AG04449 (cell line): ENCODE results near the gene ZNF14.
"Not testable (repeated sequence)": the region's sequence is repeated elsewhere in the genome, so short reads cannot be mapped to it uniquely, and the experiment has no call there.

Experiments used
- CTCF ChIA-PET: fragments of 350-600 bp; formaldehyde crosslinking; extraction: SDS; loops from one replicate; lab custom pipeline; 2021; ENCODE audit warnings: antibody characterized with exemption; lab: Yijun Ruan, JAX
- POLR2A ChIA-PET: fragments of 400-600, 350-600 bp; formaldehyde crosslinking; extraction: SDS; loops from one replicate; lab custom pipeline; 2020; ENCODE audit warnings: antibody characterized with exemption, inconsistent platforms; lab: Yijun Ruan, JAX
- DNase-seq: peaks from one replicate; pipeline ENCODE4 v3.0.0-alpha.2; 2010; ENCODE audit warnings: low read depth, low spot score
- H3K4me3 ChIP-seq: 2 replicates; pipeline ENCODE4 v1.5.1; 2011; ENCODE audit warnings: low read depth, mild to moderate bottlenecking, control low read depth, low read length
- TF ChIP-seq, protein P1 (sequence below): IDR thresholded peaks from one replicate; pipeline ENCODE4 v1.5.1; 2011; ENCODE audit warnings: mild to moderate bottlenecking, moderate library complexity, low read length, control low read depth, inconsistent platforms; ENCODE audit not compliant: insufficient read depth; ENCODE audit errors: missing control alignments

The ZNF14 gene

GRCh38 chr19:19774354-19775033, 41.6 kb upstream of the ZNF14 start:
- DNase-seq, result no peak
- CTCF ChIA-PET, result no interaction called here
- POLR2A ChIA-PET, result no interaction called here
- no peak overlapping the region for H3K4me3 ChIP-seq
- TF ChIP-seq, protein P1, sequence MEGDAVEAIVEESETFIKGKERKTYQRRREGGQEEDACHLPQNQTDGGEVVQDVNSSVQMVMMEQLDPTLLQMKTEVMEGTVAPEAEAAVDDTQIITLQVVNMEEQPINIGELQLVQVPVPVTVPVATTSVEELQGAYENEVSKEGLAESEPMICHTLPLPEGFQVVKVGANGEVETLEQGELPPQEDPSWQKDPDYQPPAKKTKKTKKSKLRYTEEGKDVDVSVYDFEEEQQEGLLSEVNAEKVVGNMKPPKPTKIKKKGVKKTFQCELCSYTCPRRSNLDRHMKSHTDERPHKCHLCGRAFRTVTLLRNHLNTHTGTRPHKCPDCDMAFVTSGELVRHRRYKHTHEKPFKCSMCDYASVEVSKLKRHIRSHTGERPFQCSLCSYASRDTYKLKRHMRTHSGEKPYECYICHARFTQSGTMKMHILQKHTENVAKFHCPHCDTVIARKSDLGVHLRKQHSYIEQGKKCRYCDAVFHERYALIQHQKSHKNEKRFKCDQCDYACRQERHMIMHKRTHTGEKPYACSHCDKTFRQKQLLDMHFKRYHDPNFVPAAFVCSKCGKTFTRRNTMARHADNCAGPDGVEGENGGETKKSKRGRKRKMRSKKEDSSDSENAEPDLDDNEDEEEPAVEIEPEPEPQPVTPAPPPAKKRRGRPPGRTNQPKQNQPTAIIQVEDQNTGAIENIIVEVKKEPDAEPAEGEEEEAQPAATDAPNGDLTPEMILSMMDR, result no peak

DNA sequence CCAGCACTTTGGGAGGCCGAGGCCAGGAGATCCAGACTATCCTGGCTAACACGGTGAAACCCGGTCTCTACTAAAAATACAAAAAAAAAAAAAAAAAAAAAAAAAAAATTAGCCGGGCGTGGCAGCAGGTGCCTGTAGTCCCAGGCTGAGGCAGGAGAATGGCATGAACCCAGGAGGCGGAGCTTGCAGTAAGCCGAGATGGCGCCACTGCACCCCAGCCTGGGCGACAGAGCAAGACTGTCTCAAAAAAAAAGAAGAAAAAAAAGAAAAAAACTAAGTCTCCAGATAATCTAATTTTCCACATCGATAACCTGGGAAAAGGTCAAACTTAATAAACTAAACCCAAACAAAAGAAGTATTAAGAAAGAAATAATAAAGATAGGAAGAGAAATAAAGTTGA, 39.1 kb upstream of the ZNF14 start:
- H3K4me3 ChIP-seq, DNase-seq, POLR2A ChIA-PET, CTCF ChIA-PET: not testable (repeated sequence)

DNA sequence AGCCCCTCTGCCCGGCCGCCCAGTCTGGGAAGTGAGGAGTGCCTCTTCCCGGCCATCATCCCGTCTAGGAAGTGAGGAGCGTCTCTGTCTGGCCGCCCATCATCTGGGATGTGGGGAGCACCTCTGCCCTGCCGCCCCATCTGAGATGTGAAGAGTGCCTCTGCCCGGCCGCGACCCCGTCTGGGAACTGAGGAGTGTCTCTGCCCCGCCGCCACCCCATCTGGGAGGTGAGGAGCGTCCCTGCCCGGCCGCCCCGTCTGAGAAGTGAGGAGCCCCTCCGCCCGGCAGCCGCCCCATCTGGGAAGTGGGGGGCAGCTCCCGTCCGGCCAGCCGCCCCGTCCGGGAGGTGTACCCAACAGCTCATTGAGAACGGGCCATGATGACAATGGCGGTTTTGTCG, 37.1 kb upstream of the ZNF14 start:
- DNase-seq, CTCF ChIA-PET, H3K4me3 ChIP-seq, POLR2A ChIA-PET: not testable (repeated sequence)

- H3K4me3 ChIP-seq, result no peak overlapping the region
- DNase-seq, result no peak
- POLR2A ChIA-PET, result no interaction called here
- CTCF ChIA-PET, result no interaction called here
- TF ChIP-seq, protein P1, result no peak
These were observed 25.3 kb upstream of the ZNF14 start for GRCh38 chr19:19758164-19758563.

DNA sequence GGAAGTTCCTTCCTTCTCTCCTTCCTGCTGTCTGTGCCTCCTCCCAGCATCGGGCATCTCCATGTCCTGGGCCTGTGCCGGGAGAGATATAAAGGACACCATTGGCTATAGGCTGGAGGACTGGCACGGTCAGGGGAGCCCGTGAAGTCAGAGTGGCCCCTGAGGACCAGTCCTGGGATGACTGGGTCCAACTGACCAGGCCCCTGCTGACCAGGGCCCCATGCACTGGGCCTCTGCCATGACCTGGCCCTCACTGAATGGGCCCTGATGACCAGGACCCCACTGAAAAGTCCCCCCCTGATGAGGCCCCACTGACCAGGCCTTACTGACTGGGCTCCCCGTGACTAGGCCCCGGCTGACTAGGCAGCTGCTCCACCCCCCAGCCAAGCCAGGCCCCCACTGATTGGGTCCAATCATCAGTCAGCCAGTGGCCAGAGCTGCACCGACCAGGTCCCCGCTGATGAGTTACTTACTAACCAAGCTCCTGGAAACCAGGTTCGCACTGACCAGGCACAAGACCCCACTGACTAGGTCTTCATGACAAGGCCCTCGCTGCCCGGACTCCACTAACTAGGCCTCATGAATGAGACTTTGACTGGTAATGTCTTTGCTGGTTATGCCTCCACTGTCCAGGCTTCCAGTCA, 20.0 kb upstream of the ZNF14 start:
- POLR2A ChIA-PET, result no interaction called here
- DNase-seq, result no peak

GRCh38 chr19:19751846-19752245, 18.9 kb upstream of the ZNF14 start:
- ChIA-PET POLR2A (no interaction called here), CTCF (no interaction called here)
- no peak for DNase-seq
- H3K4me3 ChIP-seq, result no peak overlapping the region
- TF ChIP-seq, protein P1, result no peak

More for the DNA sequence above, 20.0 kb upstream of the ZNF14 start:
- no peak overlapping the region for H3K4me3 ChIP-seq
- TF ChIP-seq, protein P1, result no peak
- CTCF ChIA-PET, result no interaction called here

GRCh38 chr19:19750842-19751790, 18.2 kb upstream of the ZNF14 start:
- no peak overlapping the region for H3K4me3 ChIP-seq
- DNase-seq, result no peak
- CTCF ChIA-PET, result no interaction called here
- POLR2A ChIA-PET, result no interaction called here
- TF ChIP-seq, protein P1, result no peak
